GM18511 (cell line): ENCODE measurements around the gene SAMD10.

Experiments used
- ATAC-seq: cut with Tn5 transposase; IDR thresholded peaks from one replicate; pipeline ENCODE4 v1.9.1; 2021; ENCODE audit warnings: mild to moderate bottlenecking, moderate library complexity; ENCODE audit not compliant: unreplicated experiment

Gene SAMD10

DNA sequence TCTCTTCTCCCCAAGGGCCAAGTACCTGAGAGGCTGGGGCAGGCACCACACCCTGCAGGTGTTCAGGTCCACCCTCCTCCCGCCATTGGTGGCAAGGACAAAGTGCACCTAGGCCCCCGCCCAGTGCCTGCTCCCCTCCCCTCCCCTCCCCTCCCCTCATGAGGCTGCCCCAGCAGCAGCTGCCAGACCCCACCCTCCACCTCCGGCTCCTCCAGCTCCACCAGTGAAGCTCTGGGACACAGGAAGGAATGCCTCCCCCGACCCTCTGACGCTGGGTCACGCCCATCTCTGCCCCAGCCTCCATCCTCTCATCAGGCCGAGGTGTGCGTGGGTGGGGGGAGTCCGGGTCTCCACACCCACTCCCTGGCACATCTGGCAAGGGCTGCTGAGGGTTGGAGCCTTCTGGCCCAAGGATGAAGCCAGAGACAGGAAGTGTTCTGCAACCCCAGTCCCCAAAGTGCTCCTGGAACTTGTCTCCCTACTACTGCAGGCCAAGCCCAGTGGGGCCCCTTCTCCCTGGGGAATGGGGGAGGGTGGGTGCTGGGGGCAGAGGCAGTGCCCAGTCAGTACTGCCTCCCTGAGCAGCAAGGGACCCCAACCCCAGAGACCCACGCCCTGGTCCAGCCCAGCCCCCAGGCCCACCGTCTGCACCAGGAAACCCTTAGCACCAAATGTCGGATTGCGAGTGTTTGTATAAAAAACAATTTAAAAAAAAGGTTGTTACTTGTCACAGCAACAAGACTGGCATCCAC lies 21.6 kb downstream of the SAMD10 start:
- no peak for ATAC-seq

DNA sequence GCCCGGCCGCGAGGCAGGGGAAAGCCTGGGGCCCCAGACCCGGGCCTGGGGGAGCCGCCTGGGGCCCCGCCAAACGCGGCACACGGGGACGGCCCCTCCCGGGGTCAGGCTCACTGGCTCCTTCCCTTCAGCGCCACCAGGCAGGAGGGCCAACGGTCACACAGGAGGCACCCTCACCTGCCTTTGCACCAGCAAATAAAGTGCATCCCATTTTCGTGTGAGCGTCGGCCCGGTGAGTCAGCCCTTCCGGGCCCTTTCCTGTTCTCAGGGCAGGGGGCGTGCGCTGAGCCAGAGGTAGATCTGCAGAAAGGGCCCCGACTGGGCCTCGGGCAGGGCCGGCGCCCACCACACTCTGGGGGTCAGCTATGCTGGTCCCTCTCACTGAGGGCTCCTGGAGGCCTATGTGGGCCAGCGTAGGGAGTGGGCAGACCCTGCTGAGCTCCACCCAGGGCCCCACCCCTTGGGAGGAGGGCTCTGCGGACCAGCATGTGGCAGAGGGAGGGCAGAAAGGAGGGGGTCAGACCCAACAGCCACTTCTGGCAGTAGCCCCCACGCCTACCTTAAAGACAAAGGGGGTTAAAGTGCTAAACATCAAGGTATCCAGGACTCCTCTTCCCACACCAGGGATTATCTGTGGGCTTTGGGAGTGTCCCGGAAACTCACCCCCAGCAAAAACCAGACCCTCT lies 22.3 kb downstream of the SAMD10 start:
- no peak for ATAC-seq

DNA sequence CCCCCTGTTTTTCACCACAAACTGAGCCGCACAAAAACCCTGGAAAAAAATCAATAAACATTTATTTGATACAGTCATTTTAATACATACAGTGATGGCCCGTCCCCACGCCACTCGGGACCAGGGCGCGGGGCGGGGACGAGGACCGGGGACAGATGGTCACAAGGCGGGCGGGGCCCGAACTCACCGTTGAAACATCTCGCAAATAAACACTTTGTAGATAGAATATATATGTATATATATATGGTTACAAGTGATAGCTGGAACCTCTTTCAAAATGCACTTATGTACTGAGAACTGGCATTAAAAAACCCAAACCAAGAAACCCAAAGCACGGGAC lies 22.8 kb downstream of the SAMD10 start:
- peak; percentile 10 for ATAC-seq

DNA sequence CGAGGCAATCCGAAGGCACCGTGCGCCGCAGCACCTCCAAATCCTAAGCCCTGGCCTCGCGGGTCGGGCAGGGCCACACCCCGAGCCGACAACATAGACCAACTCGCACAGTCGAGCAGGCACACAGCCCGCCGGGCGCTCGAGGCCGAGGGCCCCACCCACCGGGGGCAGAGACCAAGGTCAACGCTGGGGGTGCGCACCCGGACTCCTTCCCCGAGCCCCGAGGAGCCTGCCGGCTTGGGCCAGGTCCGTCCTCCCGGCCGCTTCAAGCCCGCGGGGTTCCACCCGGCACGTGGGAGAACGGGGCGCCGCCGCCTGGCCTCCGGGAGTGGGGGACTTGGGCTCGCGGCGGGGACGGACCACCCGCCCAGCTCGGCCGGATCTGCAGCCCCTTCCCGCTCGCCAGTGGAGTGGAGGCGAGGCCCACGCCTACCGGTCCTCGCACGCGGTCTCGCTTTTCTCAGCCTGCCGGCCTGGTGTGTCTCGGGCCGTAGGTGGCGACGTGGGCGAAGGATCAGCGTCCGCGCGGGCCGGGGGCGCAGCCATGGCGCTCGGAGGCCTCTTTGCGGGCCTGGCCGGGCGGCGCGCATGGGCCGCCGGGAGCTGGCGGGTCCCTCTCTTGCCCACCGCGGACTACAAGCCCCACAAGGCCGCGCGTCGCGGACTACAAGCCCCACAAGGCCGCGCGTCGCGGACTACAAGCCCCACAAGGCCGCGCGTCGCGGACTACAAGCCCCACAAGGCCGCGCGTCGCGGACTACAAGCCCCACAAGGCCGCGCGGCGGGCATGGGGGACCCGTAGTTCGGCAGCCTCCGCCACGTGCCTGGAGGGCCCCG lies 23.4 kb downstream of the SAMD10 start, which contains the start of gene UCKL1:
UCKL1 (minus strand) TSS at position 590 of the 837 bp plus-strand sequence; CDS start at position 546, 44 bp downstream.
- peak; percentile 76 for ATAC-seq

DNA sequence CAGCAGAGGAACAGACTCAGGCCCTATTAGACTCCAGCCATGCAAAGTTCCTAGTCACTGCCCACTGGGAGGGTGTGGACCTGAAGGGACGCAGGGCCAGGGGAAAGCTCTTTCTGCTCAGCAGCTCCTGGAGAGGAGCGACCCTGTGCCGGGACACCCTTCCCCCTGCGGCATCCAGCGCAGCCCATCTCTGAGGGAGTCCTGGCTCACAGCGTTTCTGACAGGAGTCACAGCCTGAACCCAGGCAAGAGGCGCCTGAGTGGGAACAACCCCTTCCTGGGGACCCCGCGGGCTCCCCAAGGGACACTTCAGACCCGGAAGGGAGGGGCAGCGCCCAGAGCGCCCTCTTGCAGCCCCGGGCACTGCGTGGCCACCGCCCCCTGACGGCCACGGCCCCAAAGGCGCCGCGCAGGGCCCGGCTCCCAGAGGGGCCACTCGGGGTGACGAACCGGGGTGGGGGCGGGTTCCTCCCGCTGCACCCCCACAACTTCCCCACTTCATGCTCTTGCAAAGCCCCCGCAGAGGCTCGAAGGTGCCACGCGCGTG lies 24.1 kb downstream of the SAMD10 start:
- peak; percentile 28 for ATAC-seq

DNA sequence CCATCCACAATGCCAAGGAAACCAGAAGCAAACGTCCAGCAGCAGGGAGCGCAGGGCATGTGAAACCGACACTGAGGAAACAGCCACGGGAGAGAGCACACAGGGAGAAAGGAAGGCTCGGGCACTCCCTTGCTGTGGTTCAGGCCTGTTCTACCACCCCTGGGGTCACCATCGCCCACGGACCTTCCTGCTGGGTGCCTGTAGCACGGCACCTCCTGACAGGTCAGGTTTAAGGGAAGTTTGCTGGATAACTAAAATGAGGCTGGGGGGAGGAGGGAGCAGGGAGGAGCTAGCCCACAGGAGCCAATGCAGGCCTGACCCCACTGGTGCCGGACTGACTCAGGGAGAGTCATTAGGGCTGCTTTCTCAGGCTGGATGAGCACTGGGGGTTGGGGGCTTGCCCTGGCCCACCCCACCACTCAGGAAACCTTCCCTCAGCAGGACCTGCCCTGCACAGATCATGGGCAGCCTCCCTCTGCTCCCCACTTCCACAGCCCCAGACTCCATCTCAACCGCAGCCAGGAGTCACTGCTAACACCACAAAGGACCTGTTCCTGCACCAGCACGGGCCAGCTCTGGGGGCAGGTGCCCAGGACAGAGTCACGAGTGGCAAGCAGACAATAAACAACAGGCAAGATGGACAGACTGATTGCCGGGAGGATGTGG lies 25.5 kb downstream of the SAMD10 start:
- ATAC-seq, result no peak

DNA sequence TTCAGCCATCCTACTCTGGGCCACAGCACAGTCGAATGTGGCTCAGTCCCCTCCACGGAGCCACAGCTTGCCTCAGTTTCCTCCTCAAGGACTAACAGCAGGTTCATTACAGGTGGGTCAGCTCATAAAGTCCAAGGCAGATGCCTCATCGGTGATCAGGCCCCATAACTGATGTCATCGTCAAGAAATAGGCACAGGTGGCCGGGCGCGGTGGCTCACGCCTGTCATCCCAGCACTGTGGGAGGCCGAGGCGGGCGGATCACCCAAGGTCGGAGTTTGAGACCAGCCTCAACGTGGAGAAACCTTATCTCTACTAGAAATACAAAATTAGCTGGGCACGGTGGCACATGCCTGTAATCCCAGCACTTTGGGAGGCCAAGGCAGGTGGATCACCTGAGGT lies 26.7 kb downstream of the SAMD10 start:
- ATAC-seq, result no peak

DNA sequence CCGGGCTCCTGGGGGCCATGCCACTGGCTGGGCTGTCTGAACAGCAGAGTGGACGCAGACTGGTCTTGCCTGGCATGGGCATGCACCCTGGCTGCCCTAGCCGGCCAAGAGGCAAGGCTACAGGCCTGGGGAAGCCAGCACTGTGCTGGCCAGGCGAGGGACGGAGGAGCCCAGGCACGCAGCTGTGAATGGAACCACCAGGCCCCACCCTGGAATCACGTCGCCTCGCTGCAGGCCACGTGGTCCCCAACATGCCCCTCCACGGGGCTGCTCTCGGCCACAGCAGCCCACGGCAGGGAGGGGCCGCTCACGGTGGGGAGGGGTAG lies 27.3 kb downstream of the SAMD10 start:
- ATAC-seq, result no peak

DNA sequence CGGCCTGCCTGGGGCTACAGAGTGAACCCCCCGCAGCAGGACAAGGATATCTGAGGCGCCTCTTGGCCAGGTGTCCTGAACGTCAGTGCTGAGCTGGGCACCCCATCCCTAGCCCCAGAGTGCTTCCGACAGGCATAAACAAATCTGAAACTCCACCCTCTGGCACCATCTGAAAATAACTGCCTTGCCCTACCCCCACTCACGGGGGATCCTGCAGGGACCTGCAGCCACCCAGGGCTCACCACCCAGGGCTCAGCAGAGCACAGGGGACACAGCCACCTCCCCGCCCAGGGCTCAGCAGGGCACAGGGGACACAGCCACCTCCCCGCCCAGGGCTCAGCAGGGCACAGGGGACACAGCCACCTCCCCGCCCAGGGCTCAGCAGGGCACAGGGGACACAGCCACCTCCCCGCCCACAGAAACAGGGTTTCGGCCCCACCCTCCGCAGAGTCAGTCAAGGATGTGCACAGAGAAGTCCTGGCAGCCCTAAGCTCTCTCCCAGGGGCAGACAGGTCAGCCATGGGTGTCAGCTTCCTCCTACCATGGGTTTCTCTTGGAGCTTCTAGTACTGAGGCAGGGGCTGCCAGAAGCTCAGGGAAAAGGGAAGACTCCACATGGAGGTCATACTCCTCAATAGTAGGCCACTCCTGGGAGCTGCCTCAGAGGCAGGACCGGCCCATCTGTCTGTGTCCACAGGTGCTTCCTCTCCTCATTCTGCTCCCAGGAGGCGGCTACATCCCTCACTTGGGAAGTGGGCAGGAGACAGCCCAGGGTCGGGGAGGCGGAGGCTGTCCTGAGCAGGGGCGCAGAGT lies 27.8 kb downstream of the SAMD10 start:
- no peak for ATAC-seq

DNA sequence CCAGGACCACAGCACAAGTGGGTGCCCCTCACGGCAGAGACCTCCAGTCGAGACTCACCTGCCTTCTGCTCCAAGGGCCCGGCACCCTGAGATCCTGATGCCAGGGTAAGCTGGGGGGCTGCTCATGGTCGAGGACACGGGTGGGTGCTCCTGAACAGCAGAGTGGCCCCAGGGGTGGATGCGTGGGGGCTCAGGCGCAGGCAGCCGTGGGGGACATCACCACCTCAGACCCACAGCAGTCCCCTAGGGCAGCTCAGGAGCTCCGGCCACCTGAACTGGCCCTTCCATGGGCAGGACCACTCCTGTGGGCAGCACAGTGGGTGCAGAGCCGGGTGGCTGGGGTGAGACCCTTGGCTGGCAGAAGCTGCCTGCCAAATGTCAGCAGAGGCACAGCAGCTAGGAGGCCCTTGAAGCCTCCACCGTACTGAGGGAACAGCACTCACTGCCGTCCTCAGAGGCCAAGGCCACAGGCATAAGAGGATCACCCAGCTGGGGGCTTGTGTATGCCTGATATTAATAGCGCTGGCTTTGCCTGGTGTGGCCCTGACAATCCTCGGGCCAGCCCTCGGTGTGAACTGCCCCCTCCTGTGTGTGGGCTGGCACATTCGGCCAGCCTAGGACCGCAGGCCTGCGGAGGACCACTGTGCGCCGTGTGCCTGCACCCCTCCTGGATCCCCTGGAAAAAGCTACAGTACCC lies 28.6 kb downstream of the SAMD10 start:
- no peak for ATAC-seq

DNA sequence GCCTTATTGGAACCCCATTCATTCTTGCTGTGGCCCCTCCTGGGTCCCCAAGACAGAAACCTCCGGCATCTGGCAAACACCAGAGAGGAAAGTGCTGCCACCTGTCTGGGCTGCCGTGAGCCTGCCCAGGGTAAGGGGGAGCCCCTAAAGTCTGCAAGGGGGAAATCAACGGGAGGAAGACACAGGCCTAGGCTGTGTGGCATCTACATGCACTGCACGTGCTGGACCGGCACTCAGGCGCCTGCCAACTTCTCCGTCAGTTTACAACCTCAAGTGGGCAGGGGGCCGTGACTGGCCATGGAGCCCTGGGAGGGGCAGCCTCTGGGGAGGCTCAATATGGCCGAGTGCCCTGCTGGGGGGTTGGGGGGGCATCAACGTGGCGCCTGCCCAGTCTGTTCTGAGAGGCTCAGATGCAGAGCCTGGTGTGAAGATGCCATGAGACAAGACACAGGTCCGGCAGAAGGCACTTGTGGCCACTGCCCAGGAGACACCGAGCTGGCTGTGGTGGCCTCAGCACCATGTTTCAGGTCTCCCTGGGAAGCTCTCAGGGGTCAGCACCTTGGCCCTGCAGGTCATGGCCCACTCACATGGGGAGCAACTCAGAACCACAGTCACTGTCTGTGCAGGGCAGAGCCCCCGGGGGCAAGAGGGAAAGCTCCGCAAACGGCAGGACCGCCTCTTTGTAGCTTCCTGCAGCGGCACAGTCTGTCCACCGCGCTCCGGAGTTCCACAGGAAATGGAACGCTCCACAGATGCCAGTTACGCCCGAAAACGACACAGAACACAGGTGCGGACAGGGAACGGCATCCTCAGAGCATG lies 31.6 kb downstream of the SAMD10 start:
- no peak for ATAC-seq

DNA sequence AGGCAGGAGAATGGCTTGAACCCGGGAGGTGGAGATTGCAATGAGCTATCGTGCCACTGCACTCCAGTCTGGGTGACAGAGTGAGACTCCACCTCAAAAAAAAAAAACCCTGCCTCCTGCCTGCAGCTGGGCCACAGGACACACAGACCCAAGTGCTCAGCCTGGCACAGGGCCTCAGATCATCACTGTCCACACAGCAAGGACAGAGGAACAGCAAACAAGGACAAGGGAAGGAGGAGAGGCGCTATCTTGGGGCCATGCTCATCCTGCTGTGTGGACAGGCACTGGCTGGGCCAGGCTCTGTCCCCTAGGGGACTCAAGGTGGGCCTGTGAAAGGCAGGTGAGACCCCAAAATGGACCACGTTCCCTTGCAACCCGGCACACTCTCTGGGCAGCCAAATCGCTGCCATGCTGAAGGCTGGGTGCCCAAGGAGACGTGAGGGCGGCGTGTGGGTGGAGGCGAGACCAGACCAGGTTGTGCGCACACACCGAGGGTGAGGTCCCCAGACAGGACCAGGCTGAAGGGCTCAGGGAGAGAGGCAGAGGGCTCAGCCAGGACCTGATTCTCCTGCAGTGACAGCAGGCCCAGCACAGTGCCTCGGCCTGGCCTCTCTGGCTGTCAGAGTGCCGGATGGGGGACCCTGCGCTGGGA lies 32.3 kb downstream of the SAMD10 start:
- ATAC-seq, result no peak

DNA sequence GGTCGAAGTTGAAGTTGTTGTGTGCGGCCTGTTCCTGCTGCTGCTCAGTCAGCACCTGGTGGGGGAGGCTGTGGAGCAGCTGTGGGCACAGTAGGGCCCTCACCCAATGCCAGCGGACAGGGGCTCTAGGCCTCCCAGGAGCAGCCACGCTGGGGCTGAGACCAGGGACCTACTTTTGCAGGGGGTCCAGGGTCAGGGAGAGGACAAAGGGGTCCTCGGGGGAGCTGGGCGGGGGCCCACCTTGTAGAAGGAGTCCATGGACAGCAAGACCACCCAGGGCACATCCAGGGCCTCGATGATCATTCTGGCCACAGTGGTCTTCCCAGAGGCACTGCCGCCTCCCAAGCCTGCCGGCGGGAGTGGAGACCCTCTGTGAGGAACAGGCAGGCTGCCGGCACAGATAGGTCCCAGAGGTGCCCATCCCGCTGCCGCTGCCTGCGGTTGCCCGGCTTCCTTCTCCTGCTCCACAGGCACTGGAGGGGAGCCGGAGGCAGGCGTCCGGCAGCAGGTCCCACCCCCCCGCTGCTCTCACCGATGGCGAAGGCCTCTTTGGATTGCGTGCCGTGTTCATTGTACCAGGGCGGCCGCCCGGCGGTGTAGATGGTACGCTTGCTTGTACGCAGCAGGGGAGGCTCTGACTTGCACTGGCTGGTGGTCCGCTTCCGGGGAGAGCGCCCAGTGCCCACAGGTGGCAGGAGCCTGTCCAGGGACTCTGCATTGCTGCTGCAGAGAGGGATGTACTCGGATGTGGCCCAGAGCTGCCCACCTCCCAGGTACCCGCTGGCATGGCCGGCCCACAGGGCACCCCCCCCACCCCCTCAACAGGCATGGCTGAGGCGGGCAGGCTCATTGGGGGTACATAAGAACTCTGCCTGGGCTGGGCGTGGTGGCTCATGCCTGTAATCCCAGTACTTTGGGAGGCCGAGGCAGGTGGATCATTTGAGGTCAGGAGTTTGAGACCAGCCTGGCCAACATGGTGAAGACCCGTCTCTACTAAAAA lies 33.2 kb downstream of the SAMD10 start:
- ATAC-seq, result no peak

DNA sequence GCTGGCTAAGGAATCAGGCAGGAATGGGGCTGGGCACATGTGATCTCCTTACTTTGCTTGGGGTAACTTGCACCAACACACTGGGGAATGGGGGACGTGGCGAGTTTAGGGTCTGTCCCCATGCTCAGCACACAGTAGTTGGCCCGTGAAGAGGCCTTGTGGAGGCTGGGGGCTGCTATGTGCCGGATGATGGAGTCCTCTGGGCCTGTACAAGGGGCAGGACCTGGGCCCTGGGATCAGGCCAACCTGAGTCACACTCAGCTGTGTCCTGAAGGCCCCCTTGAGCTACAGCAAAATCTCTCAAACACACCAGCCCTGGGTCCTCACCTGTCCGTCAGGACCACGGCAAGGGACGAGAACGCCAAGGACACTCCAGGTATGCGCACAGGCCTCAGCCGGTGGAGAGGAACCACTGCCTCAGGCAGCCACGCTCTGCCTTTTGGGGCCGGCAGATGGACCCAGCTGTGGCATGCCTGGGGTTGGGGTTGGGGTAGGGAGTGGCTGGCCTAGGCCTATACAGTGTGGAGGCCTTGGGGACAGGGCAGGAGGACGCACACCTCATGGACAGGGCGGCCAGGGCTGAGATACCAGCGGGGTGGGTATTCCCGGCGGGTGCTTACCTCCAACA lies 34.3 kb downstream of the SAMD10 start:
- no peak for ATAC-seq

DNA sequence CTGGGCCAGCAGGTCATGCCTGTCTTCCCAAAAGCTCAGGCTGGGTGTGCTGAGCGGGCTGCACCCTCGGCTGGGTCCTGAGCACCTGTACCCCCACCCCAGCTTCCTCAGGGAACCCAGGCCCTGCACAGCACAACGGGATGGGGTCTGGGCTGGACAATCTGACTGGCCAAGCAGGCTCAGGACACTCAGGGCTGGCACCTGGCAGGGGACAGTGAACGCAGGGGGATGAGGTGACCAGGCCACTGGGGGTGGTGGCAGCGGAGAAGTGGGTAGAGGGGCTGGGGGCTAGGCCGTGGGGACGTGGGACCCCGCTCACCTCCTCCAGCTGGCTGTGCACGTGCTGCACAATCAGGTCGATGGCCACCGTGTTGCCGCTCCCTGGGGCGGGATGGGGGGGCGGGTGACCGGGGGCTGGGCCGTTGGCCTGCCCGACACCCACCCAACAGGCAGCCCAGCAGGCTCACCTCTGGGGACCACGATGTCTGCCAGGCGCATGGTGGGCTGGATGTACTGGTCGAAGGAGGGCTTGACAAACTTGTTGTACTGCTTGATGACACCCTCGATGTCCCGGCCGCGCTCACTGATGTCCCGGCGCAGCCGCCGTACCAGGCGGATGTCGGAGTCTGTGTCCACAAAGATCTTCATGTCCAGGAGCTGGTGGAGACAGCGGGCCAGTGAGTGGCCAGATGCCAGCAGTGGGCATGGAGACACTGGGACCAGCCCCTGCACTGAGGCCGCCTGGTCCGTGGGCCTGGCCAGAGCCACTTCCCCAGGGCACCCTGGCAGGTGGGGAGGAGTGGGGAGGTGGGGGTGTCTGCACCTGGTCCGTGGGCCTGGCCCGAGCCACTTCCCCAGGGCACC lies 35.1 kb downstream of the SAMD10 start:
- no peak for ATAC-seq

DNA sequence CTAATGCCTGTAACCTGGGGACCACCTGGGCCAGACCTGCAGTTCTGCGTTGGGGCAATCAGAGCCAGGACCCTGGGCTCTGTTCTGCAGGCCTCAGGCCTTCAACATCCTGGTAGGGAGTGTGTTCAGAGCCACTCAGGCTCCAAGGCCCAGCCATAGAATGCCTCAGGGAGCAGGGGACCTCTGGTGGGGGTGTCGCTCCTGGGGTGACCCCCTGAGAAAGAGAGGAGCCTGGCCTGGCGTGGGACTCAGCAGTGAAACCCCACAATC lies 35.7 kb downstream of the SAMD10 start:
- ATAC-seq, result no peak
